Colonic mucosa (tissue), 4 donors: ENCODE data around the gene MTERF4. TPM values are rescaled to one million over a fixed set of nuclear protein-coding genes. Genes with fewer than 3 reads are reported as not detected.

Source experiments
- DNase-seq: peaks from one replicate; pipeline ENCODE4 v3.0.0-alpha.2; 2020
- H3K27ac ChIP-seq: fragments of 200-600 bp; one replicate; pipeline ENCODE4 v1.8.0; 2021
- H3K27me3 ChIP-seq: fragments of 200-600 bp; one replicate; pipeline ENCODE4 v1.8.0; 2021
- H3K36me3 ChIP-seq: fragments of 200-600 bp; one replicate; pipeline ENCODE4 v1.8.0; 2021
- H3K4me1 ChIP-seq: fragments of 200-600 bp; one replicate; pipeline ENCODE4 v1.8.0; 2021; ENCODE audit warnings: mild to moderate bottlenecking
- H3K4me3 ChIP-seq: fragments of 200-600 bp; one replicate; pipeline ENCODE4 v1.8.0; 2021
- H3K9ac ChIP-seq, 2 donors: one replicate each; pipeline ENCODE4 v1.7.0; 2013; ENCODE audit warnings: control low read depth in 2 of 2, low read depth in 2 of 2, low read length in 2 of 2
- H3K9me3 ChIP-seq: fragments of 200-600 bp; one replicate; pipeline ENCODE4 v1.8.0; 2021
- CTCF ChIP-seq: fragments of 200-600 bp; IDR thresholded peaks from one replicate; pipeline ENCODE4 v1.8.0; 2022; ENCODE audit warnings: antibody characterized with exemption, mild to moderate bottlenecking
- intact Hi-C: fragments of 100-400 bp; cut with DNase I; formaldehyde crosslinking; loops from one replicate; pipeline ENCODE4 v1.14.1; 2022
- total RNA-seq, 2 donors: library from RNA; stranded (reverse); fragmentation: NEBNext Ultra II Directional in 1 of 2; extraction: Animal tissue kit (Norgen Biotek cat#: 25700) in 1 of 2; gene quantifications; one replicate each; pipeline ENCODE4 v1.2.1, GENCODE V29; 2021
- donor health status: healthy.
- donor health status: DM: no; HTN: no; CAD: no.
- donor health status: DM: no; HTN: no; CAD: no.

The MTERF4 gene
- total RNA-seq, 2 donors from 2014 or later, result 20.2 to 25.5 TPM

- Histone ChIP-seq H3K36me3 (no peaks in the 10 kb centered on the region), H3K4me1 (no peaks in the 10 kb centered on the region), H3K4me3 (no peak overlapping the region), H3K27me3 (no peaks in the 10 kb centered on the region), H3K27ac (no peak overlapping the region), H3K9ac (no peak overlapping the region), H3K9me3 (no peaks in the 10 kb centered on the region)
- no peak for DNase-seq
- intact Hi-C loops, result no loop called here
- no peak for TF ChIP-seq CTCF
Measured at GRCh38 chr2:241126771-241127202, 24.7 kb upstream of the MTERF4 start.

GRCh38 chr2:241126201-241126611, 24.1 kb upstream of the MTERF4 start:
- no peak for DNase-seq
- no peak for TF ChIP-seq CTCF
- H3K27me3 ChIP-seq, result no peaks in the 10 kb centered on the region
- intact Hi-C loops, result no loop called here
- no peak overlapping the region for H3K4me3 ChIP-seq
- H3K9ac ChIP-seq, result no peak overlapping the region
- no peaks in the 10 kb centered on the region for H3K4me1 ChIP-seq
- H3K9me3 ChIP-seq, result no peaks in the 10 kb centered on the region
- no peaks in the 10 kb centered on the region for H3K36me3 ChIP-seq
- H3K27ac ChIP-seq, result no peak overlapping the region

- Histone ChIP-seq H3K9ac (no peak overlapping the region), H3K4me3 (no peak overlapping the region), H3K4me1 (no peaks in the 10 kb centered on the region), H3K9me3 (no peaks in the 10 kb centered on the region), H3K36me3 (no peaks in the 10 kb centered on the region), H3K27ac (no peak overlapping the region), H3K27me3 (no peaks in the 10 kb centered on the region)
- no peak for TF ChIP-seq CTCF
- DNase-seq, result no peak
- intact Hi-C loops, result no loop called here
Measured at GRCh38 chr2:241125626-241126025, 23.5 kb upstream of the MTERF4 start.

GRCh38 chr2:241123816-241124536, 21.9 kb upstream of the MTERF4 start:
- Histone ChIP-seq H3K9me3 (no peaks in the 10 kb centered on the region), H3K36me3 (no peaks in the 10 kb centered on the region), H3K9ac (no peak overlapping the region), H3K27ac (no peak overlapping the region), H3K27me3 (no peaks in the 10 kb centered on the region), H3K4me1 (no peaks in the 10 kb centered on the region), H3K4me3 (no peak overlapping the region)
- no peak for TF ChIP-seq CTCF
- intact Hi-C loops, result no loop called here
- no peak for DNase-seq

GRCh38 chr2:241122376-241123002, 20.4 kb upstream of the MTERF4 start:
- Histone ChIP-seq H3K4me3 (no peak overlapping the region), H3K27me3 (no peaks in the 10 kb centered on the region), H3K4me1 (no peaks in the 10 kb centered on the region), H3K27ac (no peak overlapping the region), H3K9ac (no peak overlapping the region), H3K36me3 (no peaks in the 10 kb centered on the region), H3K9me3 (no peaks in the 10 kb centered on the region)
- intact Hi-C loops, result no loop called here
- DNase-seq, result no peak
- TF ChIP-seq CTCF, result no peak
